Left hindlimb (tissue), 1 donor: ENCODE measurements around the gene FKBP9.

ENCODE experiments used
- DNase-seq: peaks from one replicate; pipeline ENCODE4 v3.0.0-alpha.2; 2018

FKBP9 gene

GRCh38 chr7:33012364-33012763 lies 55.1 kb downstream of the FKBP9 start:
- no peak for DNase-seq

- no peak for DNase-seq
Observed at GRCh38 chr7:33024189-33024757, 67.0 kb downstream of the FKBP9 start.

GRCh38 chr7:33035776-33036175 lies 78.5 kb downstream of the FKBP9 start:
- no peak for DNase-seq

GRCh38 chr7:33038639-33039038 lies 81.4 kb downstream of the FKBP9 start:
- no peak for DNase-seq

GRCh38 chr7:33039257-33039902 lies 82.1 kb downstream of the FKBP9 start:
- DNase-seq: no peak

GRCh38 chr7:33039903-33040292 lies 82.7 kb downstream of the FKBP9 start:
- no peak for DNase-seq

GRCh38 chr7:33040803-33041516 lies 83.7 kb downstream of the FKBP9 start:
- no peak for DNase-seq

- no peak for DNase-seq
Observed at GRCh38 chr7:33041631-33042428, 84.6 kb downstream of the FKBP9 start.

- no peak for DNase-seq
Observed at GRCh38 chr7:33043501-33044400, 86.5 kb downstream of the FKBP9 start.

GRCh38 chr7:33044401-33044718 lies 87.1 kb downstream of the FKBP9 start:
- DNase-seq: no peak

- DNase-seq: no peak
Observed at GRCh38 chr7:33044986-33045385, 87.7 kb downstream of the FKBP9 start.

- no peak for DNase-seq
Observed at GRCh38 chr7:33048257-33048656, 91.0 kb downstream of the FKBP9 start.

GRCh38 chr7:33048704-33049103 lies 91.5 kb downstream of the FKBP9 start:
- no peak for DNase-seq

GRCh38 chr7:33050535-33051318 lies 93.5 kb downstream of the FKBP9 start:
- no peak for DNase-seq

- DNase-seq: no peak
Observed at GRCh38 chr7:33053721-33054120, 96.5 kb downstream of the FKBP9 start.

GRCh38 chr7:33054261-33054964 lies 97.2 kb downstream of the FKBP9 start:
- no peak for DNase-seq

GRCh38 chr7:33055158-33055557 lies 97.9 kb downstream of the FKBP9 start:
- no peak for DNase-seq
